Measurements from ENCODE around the gene TRIM45.

The TRIM45 gene

DNA sequence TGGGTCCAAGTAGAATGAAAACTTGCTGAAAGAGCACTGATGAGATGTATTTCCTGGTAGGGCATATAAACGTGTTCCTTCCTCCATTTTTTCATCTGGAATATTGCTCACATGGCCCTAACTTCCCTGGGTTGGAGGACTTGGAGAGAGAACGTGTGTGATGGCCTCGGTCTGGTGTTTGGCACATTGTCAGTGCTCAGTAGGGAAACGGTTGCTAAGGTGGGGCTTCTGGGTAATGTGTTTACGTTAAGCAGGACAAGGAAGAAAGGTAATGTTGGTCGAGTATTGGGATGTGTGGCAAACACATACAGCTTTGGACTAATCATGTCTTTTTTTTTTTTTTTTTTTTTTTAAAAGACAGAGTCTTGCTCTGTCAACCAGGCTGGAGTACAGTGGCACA lies 55.2 kb downstream of the TRIM45 start:
- Histone ChIP-seq H3F3A (ENCODE audit: insufficient read depth) (no peaks in the 10 kb centered on the region), H4K20me1 (ENCODE audit: low read depth, low read length) (peaks cover 4% of the 10 kb centered on the region; the same call in 1 of the 2 replicates), H3K36me3 (ENCODE audit: low read length) (peaks cover 54% of the 10 kb centered on the region), H3K79me2 (ENCODE audit: insufficient read depth, low read length) (peaks cover 80% of the 10 kb centered on the region), H3K9me3 (ENCODE audit: insufficient read depth, low read length) (no peaks in the 10 kb centered on the region), H2AFZ (ENCODE audit: low read depth, low read length, severe bottlenecking) (no peak overlapping the region), H3K9ac (ENCODE audit: low read length) (no peak overlapping the region), H3K9me2 (replicated peaks; ENCODE audit: insufficient read depth, low read length) (no peaks in the 10 kb centered on the region), H3K27me3 (ENCODE audit: low read length) (no peaks in the 10 kb centered on the region), H3K27ac (ENCODE audit: low read depth, low read length) (no peak overlapping the region), H3K4me3 (ENCODE audit: insufficient read depth, low read length, poor library complexity, severe bottlenecking) (no peak overlapping the region), H3K4me2 (ENCODE audit: low read depth, low read length, poor library complexity, severe bottlenecking) (no peak overlapping the region)
- no peak for TF ChIP-seq EZH2phosphoT487 (conservative IDR thresholded peaks at IDR 0.05; ENCODE audit: low read length)
- TF ChIP-seq, protein P1, sequence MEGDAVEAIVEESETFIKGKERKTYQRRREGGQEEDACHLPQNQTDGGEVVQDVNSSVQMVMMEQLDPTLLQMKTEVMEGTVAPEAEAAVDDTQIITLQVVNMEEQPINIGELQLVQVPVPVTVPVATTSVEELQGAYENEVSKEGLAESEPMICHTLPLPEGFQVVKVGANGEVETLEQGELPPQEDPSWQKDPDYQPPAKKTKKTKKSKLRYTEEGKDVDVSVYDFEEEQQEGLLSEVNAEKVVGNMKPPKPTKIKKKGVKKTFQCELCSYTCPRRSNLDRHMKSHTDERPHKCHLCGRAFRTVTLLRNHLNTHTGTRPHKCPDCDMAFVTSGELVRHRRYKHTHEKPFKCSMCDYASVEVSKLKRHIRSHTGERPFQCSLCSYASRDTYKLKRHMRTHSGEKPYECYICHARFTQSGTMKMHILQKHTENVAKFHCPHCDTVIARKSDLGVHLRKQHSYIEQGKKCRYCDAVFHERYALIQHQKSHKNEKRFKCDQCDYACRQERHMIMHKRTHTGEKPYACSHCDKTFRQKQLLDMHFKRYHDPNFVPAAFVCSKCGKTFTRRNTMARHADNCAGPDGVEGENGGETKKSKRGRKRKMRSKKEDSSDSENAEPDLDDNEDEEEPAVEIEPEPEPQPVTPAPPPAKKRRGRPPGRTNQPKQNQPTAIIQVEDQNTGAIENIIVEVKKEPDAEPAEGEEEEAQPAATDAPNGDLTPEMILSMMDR (IDR thresholded peaks at IDR 0.05; ENCODE audit: insufficient read depth, low read length, poor library complexity, severe bottlenecking) = no peak

DNA sequence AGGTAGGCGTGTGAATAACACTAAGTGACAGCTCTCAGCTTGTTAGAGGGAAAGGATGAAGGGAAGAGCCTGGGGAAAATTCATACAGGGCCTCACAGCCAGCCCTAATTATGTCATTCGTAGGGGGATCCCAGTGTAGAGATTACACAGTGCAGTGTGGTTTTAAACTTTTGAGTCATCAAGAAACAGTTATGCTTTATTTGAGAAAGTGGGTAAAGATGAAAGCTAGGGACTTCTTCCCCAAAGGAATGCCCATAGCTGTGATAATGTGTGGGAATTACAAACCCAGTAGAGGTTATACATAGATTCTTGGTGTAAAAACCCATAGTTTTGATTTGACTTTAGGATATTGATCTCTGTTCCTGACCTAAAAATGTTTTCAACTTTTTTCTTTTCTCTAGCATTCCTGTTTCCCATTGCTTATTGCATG lies 59.5 kb downstream of the TRIM45 start:
- Histone ChIP-seq H3K4me2 (ENCODE audit: low read depth, low read length, poor library complexity, severe bottlenecking) (peak overlapping the region; percentile 69), H3K27ac (ENCODE audit: low read depth, low read length) (no peak overlapping the region), H3K36me3 (ENCODE audit: low read length) (peaks cover 38% of the 10 kb centered on the region), H3K79me2 (ENCODE audit: insufficient read depth, low read length) (peaks cover 75% of the 10 kb centered on the region), H3K9me2 (replicated peaks; ENCODE audit: insufficient read depth, low read length) (no peaks in the 10 kb centered on the region), H3K27me3 (ENCODE audit: low read length) (no peaks in the 10 kb centered on the region), H2AFZ (ENCODE audit: low read depth, low read length, severe bottlenecking) (no peak overlapping the region), H3K9ac (ENCODE audit: low read length) (peak overlapping the region; percentile 95), H3F3A (ENCODE audit: insufficient read depth) (peaks cover 15% of the 10 kb centered on the region), H4K20me1 (ENCODE audit: low read depth, low read length) (peaks cover 4% of the 10 kb centered on the region; the same call in 1 of the 2 replicates), H3K4me3 (ENCODE audit: insufficient read depth, low read length, poor library complexity, severe bottlenecking) (no peak overlapping the region), H3K9me3 (ENCODE audit: insufficient read depth, low read length) (no peaks in the 10 kb centered on the region)
- TF ChIP-seq, protein P1 (IDR thresholded peaks at IDR 0.05; ENCODE audit: insufficient read depth, low read length, poor library complexity, severe bottlenecking) = no peak
- no peak for TF ChIP-seq EZH2phosphoT487 (conservative IDR thresholded peaks at IDR 0.05; ENCODE audit: low read length)

All from SU-DHL-6 (cell line).